HG02763 (cell line): ENCODE data around the gene KCMF1.

Experiments
- ATAC-seq: cut with Tn5 transposase; IDR thresholded peaks from one replicate; pipeline ENCODE4 v1.9.1; 2021; ENCODE audit warnings: mild to moderate bottlenecking, moderate library complexity; ENCODE audit not compliant: unreplicated experiment

The KCMF1 gene

GRCh38 chr2:85076618-85077274 is 105.8 kb downstream of the KCMF1 start:
- ATAC-seq, result no peak

DNA sequence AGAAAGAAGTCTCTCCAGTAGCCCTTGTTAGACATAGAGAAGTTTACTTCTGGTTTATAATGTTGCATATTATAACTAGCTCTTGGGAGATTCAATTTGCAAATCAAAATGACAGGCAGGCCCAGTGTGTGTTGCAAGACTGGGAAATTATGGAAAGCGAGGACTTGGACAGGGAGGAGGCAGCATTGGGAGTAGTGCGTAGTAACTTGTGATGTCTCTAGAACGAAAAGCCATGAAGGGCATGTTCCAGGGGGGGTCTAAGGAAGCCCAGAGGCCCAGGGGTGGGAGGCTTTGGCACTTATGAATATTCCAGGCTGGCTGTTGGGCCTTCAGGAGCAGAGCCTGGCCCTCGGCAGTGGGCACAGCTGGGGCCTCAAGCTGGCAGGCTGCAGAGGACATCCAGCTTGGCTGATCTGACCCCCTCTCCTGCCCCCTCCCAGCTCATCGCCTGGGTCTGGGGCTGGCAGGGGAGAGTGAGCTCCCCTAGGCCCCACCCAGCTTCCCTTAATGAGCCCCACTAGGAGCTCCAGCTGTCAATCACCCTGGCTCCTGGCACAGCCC is 107.0 kb downstream of the KCMF1 start:
- no peak for ATAC-seq

GRCh38 chr2:85078536-85078935 is 107.6 kb downstream of the KCMF1 start:
- ATAC-seq, result no peak

DNA sequence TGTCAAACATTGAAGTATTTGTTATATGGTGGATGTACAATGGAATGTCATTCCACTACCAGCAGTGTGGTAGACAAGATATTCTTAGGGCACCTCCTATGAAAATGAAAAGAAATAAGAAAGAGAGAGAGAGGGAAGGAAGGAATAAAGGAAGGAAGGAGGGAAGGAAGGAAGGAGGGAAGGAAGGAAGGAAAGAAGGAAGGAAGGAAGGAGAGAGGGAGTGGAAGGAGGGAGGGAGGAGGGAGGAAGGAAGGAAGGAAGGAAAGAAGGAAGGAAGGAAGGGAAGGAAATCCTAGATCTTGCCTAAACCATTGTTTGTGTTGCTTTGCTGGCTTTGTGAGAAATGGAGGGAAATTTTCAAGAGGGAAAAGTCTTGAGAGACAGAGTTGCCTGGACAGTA is 112.1 kb downstream of the KCMF1 start:
- ATAC-seq, result no peak

- no peak for ATAC-seq
Measured at GRCh38 chr2:85085563-85085962, 114.6 kb downstream of the KCMF1 start.

- no peak for ATAC-seq
Measured at GRCh38 chr2:85087541-85087940, 116.6 kb downstream of the KCMF1 start.

GRCh38 chr2:85088921-85089320 is 118.0 kb downstream of the KCMF1 start:
- no peak for ATAC-seq

DNA sequence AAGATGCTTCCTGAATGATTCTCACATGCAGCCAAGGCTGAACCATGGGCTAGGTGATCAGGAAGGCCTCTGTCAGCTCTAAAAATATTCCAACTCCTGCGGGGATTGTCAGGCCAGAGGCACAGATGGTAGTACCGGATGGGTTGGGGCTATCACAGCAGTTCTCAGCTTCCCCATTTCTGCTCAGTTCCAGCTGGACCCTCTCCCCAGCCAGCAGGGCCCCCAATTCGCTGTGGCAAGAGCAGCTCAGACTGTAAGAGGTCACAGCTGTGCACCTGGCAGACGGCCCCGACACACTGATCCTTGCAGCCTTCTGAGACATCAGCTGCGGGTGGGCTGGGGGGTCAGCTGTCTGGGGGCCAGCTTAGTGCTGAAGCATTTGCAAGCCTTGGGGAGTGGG is 118.6 kb downstream of the KCMF1 start:
- no peak for ATAC-seq

DNA sequence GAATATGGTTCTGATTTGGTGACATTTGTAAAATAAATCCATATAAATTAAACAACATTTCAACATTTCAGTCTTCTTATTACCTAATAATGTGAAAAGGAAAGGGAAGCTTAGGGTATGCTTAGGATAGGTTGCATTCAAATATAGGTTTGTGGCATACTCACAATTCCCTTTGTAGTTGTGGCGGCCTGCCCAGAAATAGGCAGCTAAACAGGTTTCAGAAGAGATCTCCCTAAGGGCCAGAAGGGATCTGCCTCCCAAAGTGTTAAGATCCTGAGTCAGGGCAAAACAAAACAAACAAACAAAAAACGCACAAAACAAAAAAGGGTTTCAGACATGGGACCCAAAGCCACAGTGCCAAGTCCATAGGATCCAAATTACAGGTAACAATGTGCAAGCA is 120.9 kb downstream of the KCMF1 start:
- no peak for ATAC-seq

- ATAC-seq, result no peak
Measured at GRCh38 chr2:85095094-85095493, 124.1 kb downstream of the KCMF1 start.

DNA sequence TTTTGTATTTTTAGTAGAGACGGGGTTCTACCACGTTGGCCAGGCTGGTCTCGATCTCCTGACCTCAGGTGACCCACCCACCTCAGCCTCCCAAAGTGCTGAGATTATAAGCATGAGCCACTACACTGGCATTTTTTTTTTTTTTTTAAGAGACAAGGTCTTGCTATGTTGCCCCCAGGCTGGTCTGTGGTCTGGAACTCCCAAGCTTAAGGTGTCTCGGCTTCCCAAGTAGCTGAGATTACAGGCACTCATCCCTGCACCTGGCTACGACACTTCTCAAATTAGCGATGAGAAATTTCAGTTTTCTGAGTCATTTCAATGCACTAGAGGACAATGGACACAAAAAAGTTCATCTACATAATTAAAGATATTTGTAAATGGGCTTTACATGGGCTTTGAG is 125.7 kb downstream of the KCMF1 start:
- ATAC-seq, result no peak

GRCh38 chr2:85104228-85104627 is 133.3 kb downstream of the KCMF1 start:
- no peak for ATAC-seq

- no peak for ATAC-seq
Measured at GRCh38 chr2:85106489-85107180, 135.7 kb downstream of the KCMF1 start.
